Endothelial cell of umbilical vein (primary cell): ENCODE results near the gene TEAD4. TPM values are rescaled to one million over a fixed set of nuclear protein-coding genes. Genes with fewer than 3 reads are reported as not detected.

ENCODE experiments used
- BruUV-seq: library from RNA; stranded (reverse); fragments of 400-500 nt; replicated peaks from 2 replicates; lab custom pipeline; 2021; lab: Mats Ljungman, UMichigan
- CTCF ChIA-PET: fragments of 300-600, 350-600 bp; sonication (Branson Sonifier 250); formaldehyde crosslinking; loops from one replicate; lab custom pipeline; 2021; ENCODE audit warnings: antibody characterized with exemption, inconsistent platforms; lab: Charles Lee
- POLR2A ChIA-PET: fragments of 300-600, 350-600 bp; sonication (Branson Sonifier 250); formaldehyde crosslinking; loops from one replicate; lab custom pipeline; 2021; ENCODE audit warnings: antibody characterized with exemption, inconsistent platforms; lab: Charles Lee
- DNase-seq: peaks from one replicate; pipeline ENCODE4 v3.0.0-alpha.2; 2011; ENCODE audit warnings: low read depth, low spot score
- FAIRE-seq: peaks from 2 replicates; lab custom pipeline; 2011; peaks lifted over from hg19 to GRCh38; lab: Jason Lieb, UNC
- H2AFZ ChIP-seq: 2 replicates; pipeline ENCODE4 v1.6.0; 2012; ENCODE audit warnings: low read depth, low read length, control low read depth, inconsistent platforms
- H3K27ac ChIP-seq: 2 replicates; pipeline ENCODE4 v1.5.1; 2011; ENCODE audit warnings: low read depth, mild to moderate bottlenecking, control low read depth, low read length, moderate library complexity; ENCODE audit not compliant: insufficient read depth
- H3K27me3 ChIP-seq, 2 experiments: 2 replicates each; pipeline versions ENCODE4 v1.6.0 to v1.6.1; 2011; ENCODE audit warnings: low read length in 2 of 2, mixed read lengths in 1 of 2; ENCODE audit not compliant: control insufficient read depth in 2 of 2, insufficient read depth in 2 of 2
- H3K36me3 ChIP-seq, 2 experiments: 2 replicates in 1 of 2; 3 replicates in 1 of 2; pipeline ENCODE4 v1.5.1; 2011; ENCODE audit warnings: low read length in 2 of 2, mild to moderate bottlenecking in 1 of 2, moderate library complexity in 1 of 2; ENCODE audit not compliant: control insufficient read depth in 2 of 2, insufficient read depth in 2 of 2; ENCODE audit errors: extremely low read depth in 1 of 2
- H3K4me1 ChIP-seq: 3 replicates; pipeline ENCODE4 v1.5.1; 2011; ENCODE audit warnings: mild to moderate bottlenecking, low read length; ENCODE audit not compliant: control insufficient read depth, insufficient read depth; ENCODE audit errors: extremely low read depth
- H3K4me2 ChIP-seq: 2 replicates; pipeline ENCODE4 v1.6.1; 2011; ENCODE audit warnings: low read length, control low read depth, mixed read lengths; ENCODE audit not compliant: insufficient read depth
- H3K4me3 ChIP-seq, 3 experiments: fragments of 200-600 bp in 1 of 3; sonication (generic), shearing (Covaris generic) in 1 of 3; replicated peaks in 1 of 3; 2 replicates each; pipeline ENCODE4 v1.5.1; 2011 to 2016; ENCODE audit warnings: control low read depth in 3 of 3, low read length in 3 of 3, mild to moderate bottlenecking in 2 of 3, inconsistent platforms in 1 of 3, low read depth in 1 of 3, moderate library complexity in 1 of 3; ENCODE audit not compliant: insufficient read depth in 1 of 3
- H3K79me2 ChIP-seq: 2 replicates; pipeline ENCODE4 v1.6.0; 2012; ENCODE audit warnings: low read length, inconsistent platforms; ENCODE audit not compliant: control insufficient read depth, insufficient read depth
- H3K9ac ChIP-seq: replicated peaks from 2 replicates; pipeline ENCODE3; 2011; ENCODE audit warnings: low read length, control low read depth; ENCODE audit not compliant: insufficient read depth; ENCODE audit errors: extremely low read depth
- H3K9me1 ChIP-seq: replicated peaks from 3 replicates; pipeline ENCODE4 v1.6.0; 2011; ENCODE audit warnings: mild to moderate bottlenecking, low read length; ENCODE audit not compliant: control insufficient read depth, insufficient read depth; ENCODE audit errors: extremely low read depth
- H3K9me3 ChIP-seq: replicated peaks from 2 replicates; pipeline ENCODE4 v1.5.1; 2012; ENCODE audit warnings: low read length, inconsistent platforms; ENCODE audit not compliant: control insufficient read depth, insufficient read depth
- H4K20me1 ChIP-seq: replicated peaks from 2 replicates; pipeline ENCODE3; 2011; ENCODE audit warnings: mild to moderate bottlenecking, low read length; ENCODE audit not compliant: control insufficient read depth, insufficient read depth; ENCODE audit errors: extremely low read depth
- EZH2 ChIP-seq: IDR thresholded peaks from 2 replicates; pipeline ENCODE4 v1.6.1; 2012; ENCODE audit warnings: borderline replicate concordance, low read depth, mild to moderate bottlenecking, moderate library complexity, low read length, inconsistent platforms; ENCODE audit not compliant: severe bottlenecking
- FOS ChIP-seq: IDR thresholded peaks from 2 replicates; pipeline ENCODE4 v1.6.1; 2011; ENCODE audit warnings: mild to moderate bottlenecking, low read length, moderate library complexity, borderline replicate concordance; ENCODE audit not compliant: insufficient read depth
- GATA2 ChIP-seq: IDR thresholded peaks from 2 replicates; pipeline ENCODE4 v1.7.0; 2011; ENCODE audit warnings: low read depth, mild to moderate bottlenecking, moderate library complexity, mixed read lengths, low read length; ENCODE audit not compliant: insufficient read length, insufficient read depth
- JUN ChIP-seq: IDR thresholded peaks from 2 replicates; pipeline ENCODE4 v1.6.1; 2011; ENCODE audit warnings: borderline replicate concordance, low read depth; ENCODE audit not compliant: insufficient read length, insufficient read depth
- MAX ChIP-seq: IDR thresholded peaks from 2 replicates; pipeline ENCODE4 v1.6.1; 2011; ENCODE audit not compliant: insufficient read depth, insufficient read length
- MYC ChIP-seq: IDR thresholded peaks from one replicate; pipeline ENCODE4 v1.6.1; 2011; ENCODE audit warnings: mild to moderate bottlenecking, low read depth, low read length
- POLR2AphosphoS5 ChIP-seq: IDR thresholded peaks from 2 replicates; pipeline ENCODE4 v1.6.1; 2012; ENCODE audit warnings: low read depth, mild to moderate bottlenecking, control low read depth, low read length, moderate library complexity; ENCODE audit not compliant: insufficient read depth
- dilution Hi-C: fragments of 300-500 bp; cut with MboI; formaldehyde crosslinking; loops from one replicate; pipeline ENCODE4 v1.15.0; 2019; ENCODE audit warnings: low sequenced_read_pairs; ENCODE audit not compliant: extremely low pct_ligation_motif_present
- intact Hi-C: fragments of 100-400 bp; cut with micrococcal nuclease; formaldehyde crosslinking; loops from one replicate; pipeline ENCODE4 v1.10.0; 2022
- polyA plus RNA-seq, 4 experiments: library from polyadenylated mRNA; depleted of rRNA in 3 of 4; stranded (reverse) in 3 of 4; unstranded in 1 of 4; fragments of >200 nt; gene quantifications; 2 replicates each; pipeline versions ENCODE4 v1.2.1 to v1.2.3, GENCODE V29; 2011 to 2012; ENCODE audit warnings: missing spikeins in 1 of 4
- total RNA-seq: library from RNA; stranded (reverse); gene quantifications from 2 replicates; pipeline ENCODE4 v1.2.3, GENCODE V29; 2021
- TF ChIP-seq, protein P1 (sequence below), 2 donors: IDR thresholded peaks; 1 replicate in 1 of 2; 2 replicates in 1 of 2; pipeline ENCODE4 v1.5.1; 2011; ENCODE audit warnings: low read length in 2 of 2, mild to moderate bottlenecking in 2 of 2, moderate library complexity in 2 of 2, control low read depth in 1 of 2, inconsistent platforms in 1 of 2, low read depth in 1 of 2; ENCODE audit not compliant: insufficient read depth in 1 of 2; ENCODE audit errors: extremely low read depth in 1 of 2

Gene TEAD4
- total and polyA plus RNA-seq, 2 donors (not counting 3 experiments of a cell fraction or from before 2014, with no cell fraction given): 34.4 to 46.0 TPM

DNA sequence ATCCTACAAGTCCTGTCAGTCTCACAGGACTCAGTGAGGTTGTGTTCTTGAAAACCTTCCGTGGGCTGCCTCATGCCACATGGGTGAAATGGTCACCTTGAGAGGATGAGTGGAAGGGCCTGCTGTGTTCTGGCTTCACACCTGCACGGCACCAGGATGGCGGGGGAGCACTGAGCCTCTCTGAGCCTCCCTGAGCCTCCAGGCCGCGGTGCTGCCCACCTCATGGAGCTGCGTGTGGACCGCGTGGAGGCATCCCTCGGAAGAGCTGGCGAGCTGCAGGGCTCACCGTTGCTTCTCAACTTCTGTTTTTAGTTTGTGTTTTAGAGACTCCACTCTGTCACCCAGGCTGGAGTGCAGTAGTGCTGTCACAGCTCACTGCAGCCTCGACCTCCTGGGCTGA, 56.2 kb downstream of the TEAD4 start:
- peaks cover 20% of the 10 kb centered on the region for H3K4me1 ChIP-seq
- no peak for DNase-seq
- H3K27me3 ChIP-seq: no peaks in the 10 kb centered on the region
- no peak overlapping the region for H3K4me2 ChIP-seq
- BruUV-seq: no TSS peak
- no peak overlapping the region for H3K9ac ChIP-seq
- H4K20me1 ChIP-seq: no peaks in the 10 kb centered on the region
- H3K36me3 ChIP-seq: peaks cover 0 to 20% of the 10 kb centered on the region in 2 experiments
- H3K4me3 ChIP-seq: no peak overlapping the region
- dilution Hi-C loops: no loop called here
- TF ChIP-seq EZH2: no peak
- TF ChIP-seq, protein P1, sequence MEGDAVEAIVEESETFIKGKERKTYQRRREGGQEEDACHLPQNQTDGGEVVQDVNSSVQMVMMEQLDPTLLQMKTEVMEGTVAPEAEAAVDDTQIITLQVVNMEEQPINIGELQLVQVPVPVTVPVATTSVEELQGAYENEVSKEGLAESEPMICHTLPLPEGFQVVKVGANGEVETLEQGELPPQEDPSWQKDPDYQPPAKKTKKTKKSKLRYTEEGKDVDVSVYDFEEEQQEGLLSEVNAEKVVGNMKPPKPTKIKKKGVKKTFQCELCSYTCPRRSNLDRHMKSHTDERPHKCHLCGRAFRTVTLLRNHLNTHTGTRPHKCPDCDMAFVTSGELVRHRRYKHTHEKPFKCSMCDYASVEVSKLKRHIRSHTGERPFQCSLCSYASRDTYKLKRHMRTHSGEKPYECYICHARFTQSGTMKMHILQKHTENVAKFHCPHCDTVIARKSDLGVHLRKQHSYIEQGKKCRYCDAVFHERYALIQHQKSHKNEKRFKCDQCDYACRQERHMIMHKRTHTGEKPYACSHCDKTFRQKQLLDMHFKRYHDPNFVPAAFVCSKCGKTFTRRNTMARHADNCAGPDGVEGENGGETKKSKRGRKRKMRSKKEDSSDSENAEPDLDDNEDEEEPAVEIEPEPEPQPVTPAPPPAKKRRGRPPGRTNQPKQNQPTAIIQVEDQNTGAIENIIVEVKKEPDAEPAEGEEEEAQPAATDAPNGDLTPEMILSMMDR (IDR thresholded peaks at IDR 0.05; ENCODE audit: extremely low read depth in 1 of 2, insufficient read depth in 1 of 2, low read depth in 1 of 2, low read length in 2 of 2): no peak
- TF ChIP-seq JUN: no peak
- TF ChIP-seq POLR2AphosphoS5: no peak
- no peak for TF ChIP-seq MAX
- no peak for TF ChIP-seq FOS
- TF ChIP-seq GATA2: no peak
- no peak for TF ChIP-seq MYC
- ChIA-PET POLR2A (no interaction called here), CTCF (no interaction called here)
- no peaks in the 10 kb centered on the region for H3K9me3 ChIP-seq
- FAIRE-seq: no peak
- intact Hi-C loops: loop anchor here (2.0 kb wide), 2 partner anchors 17 to 57 kb away; partner anchors contain the start of gene TEAD4
- peak overlapping the region; percentile 45 for H3K27ac ChIP-seq
- H3K9me1 ChIP-seq: no peaks in the 10 kb centered on the region
- no peaks in the 10 kb centered on the region for H3K79me2 ChIP-seq
- no peak overlapping the region for H2AFZ ChIP-seq
